Keratinocyte (primary cell): Measurements from ENCODE around the gene LTN1.

Source experiments
- CTCF ChIP-seq, 3 experiments: IDR thresholded peaks in 1 of 3; conservative IDR thresholded peaks in 1 of 3; optimal IDR thresholded peaks in 1 of 3; 2 replicates in 2 of 3; 3 replicates in 1 of 3; pipeline versions ENCODE3 to v1.5.1; 2011; ENCODE audit warnings: low read length in 3 of 3, mild to moderate bottlenecking in 3 of 3, moderate library complexity in 2 of 3, control low read depth in 1 of 3, inconsistent platforms in 1 of 3; ENCODE audit not compliant: insufficient read depth in 2 of 3; ENCODE audit errors: extremely low read depth in 1 of 3
- EZH2 ChIP-seq: IDR thresholded peaks from one replicate; pipeline ENCODE4 v1.6.1; 2012; ENCODE audit warnings: inconsistent platforms, mild to moderate bottlenecking, low read length, moderate library complexity

GRCh38 chr21:29022166-29022565 is 29.5 kb upstream of the LTN1 start:
- TF ChIP-seq CTCF (optimal IDR thresholded peaks at IDR 0.05 in 1 of 3, IDR thresholded peaks at IDR 0.05 in 1 of 3, conservative IDR thresholded peaks at IDR 0.05 in 1 of 3; ENCODE audit: extremely low read depth in 1 of 3, insufficient read depth in 2 of 3, low read length in 3 of 3), result no peak
- TF ChIP-seq EZH2, result no peak
